Activated CD4-positive, alpha-beta T cell treated with anti-CD3 and anti-CD28 coated beads, Interleukin-2, amount 50 U/mL, for 16 hours (primary cell): ENCODE results near the gene FCRLB.
"Not testable (repeated sequence)": the region's sequence is repeated elsewhere in the genome, so short reads cannot be mapped to it uniquely, and the experiment has no call there.

Experiments used
- DNase-seq: peaks from one replicate; pipeline ENCODE4 v3.0.0-alpha.2; 2020

Gene FCRLB

GRCh38 chr1:161720956-161721737 lies at the start of gene FCRLB:
TSS of gene FCRLB (plus strand) at chr1:161721544. CDS start at chr1:161722673, 1,129 bp downstream.
- DNase-seq, result no peak

GRCh38 chr1:161673437-161673836 lies 47.9 kb upstream of the FCRLB start:
- not testable (repeated sequence) for DNase-seq

- not testable (repeated sequence) for DNase-seq
These were observed 46.9 kb upstream of the FCRLB start for GRCh38 chr1:161674447-161674846.

GRCh38 chr1:161674908-161675307 lies 46.4 kb upstream of the FCRLB start:
- DNase-seq, result not testable (repeated sequence)

GRCh38 chr1:161676441-161676840 lies 44.9 kb upstream of the FCRLB start:
- no peak for DNase-seq

GRCh38 chr1:161676958-161677689 lies 44.2 kb upstream of the FCRLB start:
- DNase-seq, result no peak

- DNase-seq, result no peak
These were observed 42.8 kb upstream of the FCRLB start for GRCh38 chr1:161678500-161678899.

- no peak for DNase-seq
These were observed 39.5 kb upstream of the FCRLB start for GRCh38 chr1:161681879-161682278.

GRCh38 chr1:161688946-161689345 lies 32.4 kb upstream of the FCRLB start:
- DNase-seq, result no peak

- no peak for DNase-seq
These were observed 29.5 kb upstream of the FCRLB start for GRCh38 chr1:161691846-161692245.

GRCh38 chr1:161693020-161693712 lies 28.2 kb upstream of the FCRLB start:
- not testable (repeated sequence) for DNase-seq

- DNase-seq, result not testable (repeated sequence)
These were observed 23.0 kb upstream of the FCRLB start for GRCh38 chr1:161698302-161698701.

GRCh38 chr1:161702250-161702649 lies 19.1 kb upstream of the FCRLB start:
- DNase-seq, result no peak

GRCh38 chr1:161705537-161705936 lies 15.8 kb upstream of the FCRLB start:
- no peak for DNase-seq

GRCh38 chr1:161706113-161706481 lies 15.2 kb upstream of the FCRLB start:
- no peak for DNase-seq

- DNase-seq, result no peak
These were observed 14.6 kb upstream of the FCRLB start, which contains the start of gene FCRLA for GRCh38 chr1:161706482-161707347. TSS of gene FCRLA (plus strand) at chr1:161707229. CDS start at chr1:161707265, 36 bp downstream.

- DNase-seq, result no peak
These were observed 13.8 kb upstream of the FCRLB start for GRCh38 chr1:161707503-161707902.

- DNase-seq, result no peak
These were observed 12.0 kb upstream of the FCRLB start for GRCh38 chr1:161709373-161709772.

- DNase-seq, result no peak
These were observed 10.8 kb upstream of the FCRLB start for GRCh38 chr1:161710560-161710959.

GRCh38 chr1:161718559-161719324 lies 2.6 kb upstream of the FCRLB start:
- DNase-seq, result no peak

GRCh38 chr1:161719325-161719611 lies 2.1 kb upstream of the FCRLB start:
- peak; percentile 15 for DNase-seq

- no peak for DNase-seq
These were observed 922 bp upstream of the FCRLB start for GRCh38 chr1:161720422-161720821.
